Fibroblast of upper back skin (primary cell): Measurements from ENCODE around the gene CIRBP.

Source experiments
- DNase-seq: peaks from one replicate; pipeline ENCODE4 v3.0.0-alpha.2; 2013

Gene CIRBP

GRCh38 chr19:1257475-1258162, 11.5 kb upstream of the CIRBP start:
- DNase-seq = no peak

- no peak for DNase-seq
These were observed 11.0 kb upstream of the CIRBP start for GRCh38 chr19:1258163-1258492.

GRCh38 chr19:1258707-1259205, 10.4 kb upstream of the CIRBP start:
- no peak for DNase-seq

DNA sequence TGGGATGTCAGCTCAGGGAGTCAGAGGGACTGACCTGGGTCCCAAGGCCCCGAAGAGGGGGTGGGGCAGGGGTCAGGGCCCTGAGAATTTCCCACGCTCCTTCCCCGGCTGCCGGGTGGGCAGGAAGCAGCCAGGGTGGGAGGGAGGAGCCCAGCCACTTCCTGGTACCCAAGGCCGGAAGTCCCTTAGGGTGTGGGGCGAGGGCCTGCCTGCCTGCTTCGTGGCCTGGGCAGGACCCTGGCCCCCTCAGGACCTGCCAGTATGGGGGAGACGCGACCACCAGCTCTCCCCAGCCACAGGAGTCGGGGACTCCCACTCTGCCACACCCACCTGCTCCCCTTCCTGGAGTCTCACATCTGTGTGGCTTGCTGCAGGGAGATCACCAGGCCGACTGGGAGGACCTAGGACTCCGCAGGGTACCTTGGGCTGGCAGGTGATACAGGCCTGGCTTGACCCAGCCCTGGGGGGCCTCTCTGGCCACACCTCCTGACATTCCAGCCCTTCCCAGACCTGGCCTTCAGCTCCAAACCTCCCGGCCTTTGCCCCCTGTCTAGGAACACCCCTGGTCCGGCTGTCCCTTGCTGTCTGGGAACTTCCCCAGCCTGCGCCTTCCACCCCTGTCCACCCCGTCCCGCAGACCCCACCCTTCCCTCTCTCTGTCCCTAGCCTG, 9.8 kb upstream of the CIRBP start:
- peak; percentile 50 for DNase-seq

DNA sequence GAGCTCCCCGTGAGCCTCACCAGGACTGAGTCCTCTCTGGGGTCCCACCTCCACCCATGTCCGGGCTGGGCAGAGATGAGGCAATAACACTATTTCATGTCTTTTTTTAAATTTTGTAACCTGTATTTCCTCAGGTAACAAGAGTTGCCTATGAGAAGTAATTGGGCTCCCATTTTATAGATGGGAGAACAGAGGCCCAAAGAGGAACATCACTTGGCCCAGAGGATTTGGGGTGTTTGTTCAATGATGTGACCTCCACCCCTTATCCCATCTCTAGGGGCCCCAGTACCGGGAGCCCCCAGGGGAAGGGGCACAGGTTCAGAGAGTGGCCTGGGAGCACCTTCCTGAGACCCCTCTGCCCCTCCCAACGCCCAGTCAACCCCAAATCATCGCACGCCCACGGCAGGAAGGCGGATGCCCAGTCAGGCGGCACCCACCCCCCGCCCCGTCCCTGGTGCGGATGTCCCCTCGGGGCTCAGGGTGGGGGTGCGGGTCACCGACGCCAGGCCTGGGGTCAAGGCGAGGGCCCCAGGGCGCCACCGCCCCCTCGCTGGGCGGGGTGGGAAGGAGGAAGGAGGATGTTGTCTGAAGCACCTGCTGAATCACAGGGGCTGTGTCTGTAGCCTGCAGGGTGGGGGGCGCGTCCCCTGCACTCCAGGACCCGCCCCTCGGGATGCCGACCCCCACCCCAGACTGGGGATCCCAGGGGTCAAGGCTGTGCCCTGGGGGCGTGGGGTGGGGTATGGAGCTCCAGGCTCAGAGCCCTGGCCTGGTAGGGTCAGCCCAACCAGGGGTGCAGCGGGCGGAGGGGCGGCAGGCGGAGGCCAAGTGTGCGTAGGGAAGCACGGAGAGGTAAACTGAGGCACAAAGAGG, 9.0 kb upstream of the CIRBP start:
- no peak for DNase-seq

GRCh38 chr19:1260749-1261537, 8.2 kb upstream of the CIRBP start:
- peak; percentile 96 for DNase-seq

- no peak for DNase-seq
These were observed 7.7 kb upstream of the CIRBP start for GRCh38 chr19:1261538-1261797.

DNA sequence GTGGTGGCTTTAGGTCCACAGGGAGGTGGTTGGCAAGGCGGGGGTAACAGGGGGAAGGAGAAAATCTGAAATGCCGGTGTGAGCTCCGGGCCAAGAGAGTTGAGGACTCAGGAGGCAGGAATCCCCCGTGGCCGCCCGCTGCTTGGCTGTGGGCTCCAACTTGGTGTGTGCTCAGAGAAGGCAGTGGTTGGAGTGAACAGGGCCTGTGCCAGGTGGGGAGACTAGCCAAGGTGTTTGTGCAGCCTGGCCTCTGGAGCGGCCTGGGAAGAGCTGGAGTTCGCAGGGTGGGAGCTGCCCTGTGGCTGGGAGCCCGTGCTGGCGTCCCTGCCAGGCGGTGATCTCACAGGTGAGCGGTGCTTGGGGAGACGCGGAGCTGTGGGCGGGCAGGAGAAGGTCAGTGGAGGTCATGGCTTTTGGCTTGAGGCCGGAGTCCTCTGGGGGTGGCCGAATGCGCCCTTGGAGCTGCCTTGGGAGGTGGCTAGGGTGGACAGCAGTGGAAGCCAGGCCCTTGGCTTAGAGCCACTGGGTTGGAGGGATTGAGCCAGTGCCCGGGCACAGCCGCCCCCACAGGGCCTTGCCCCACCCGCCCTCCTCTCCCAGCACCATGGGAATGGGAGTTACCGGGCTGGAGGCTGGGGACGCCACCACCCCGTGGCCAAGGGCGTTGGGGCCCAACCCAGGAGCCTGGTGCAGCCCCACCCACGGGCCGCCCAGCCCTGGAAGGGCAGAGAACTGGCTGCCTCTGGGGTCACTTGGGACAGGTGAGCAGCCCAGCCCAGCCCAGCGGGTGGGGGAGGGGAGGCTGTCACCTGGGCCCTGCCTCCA, 7.1 kb upstream of the CIRBP start:
- DNase-seq = no peak

DNA sequence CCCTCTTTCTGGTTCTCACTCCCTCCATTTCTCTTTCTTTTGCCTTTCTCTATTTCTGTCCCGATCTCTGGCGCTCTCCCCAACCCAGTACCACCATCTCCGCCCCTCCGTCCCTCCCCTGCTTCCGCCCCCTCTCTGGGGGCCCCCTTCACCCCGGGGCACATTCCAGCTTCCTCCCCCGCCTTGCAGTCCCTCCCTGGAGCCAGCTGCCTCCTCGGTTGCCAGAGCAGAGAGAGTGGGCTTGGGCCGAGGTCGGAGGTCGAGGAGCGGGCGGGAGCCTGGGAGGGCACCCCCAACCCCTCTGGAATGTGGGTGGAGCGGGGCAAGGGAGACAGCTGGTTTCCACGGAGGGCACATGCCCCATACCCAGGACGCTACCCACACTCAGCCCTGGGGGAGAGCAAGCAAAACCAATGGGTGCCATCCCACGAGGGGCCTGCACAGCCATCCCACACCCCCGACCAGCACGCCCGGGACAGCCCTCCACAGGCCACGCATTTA, 6.5 kb upstream of the CIRBP start:
- no peak for DNase-seq

- no peak for DNase-seq
These were observed 5.9 kb upstream of the CIRBP start for GRCh38 chr19:1263188-1263587.

DNA sequence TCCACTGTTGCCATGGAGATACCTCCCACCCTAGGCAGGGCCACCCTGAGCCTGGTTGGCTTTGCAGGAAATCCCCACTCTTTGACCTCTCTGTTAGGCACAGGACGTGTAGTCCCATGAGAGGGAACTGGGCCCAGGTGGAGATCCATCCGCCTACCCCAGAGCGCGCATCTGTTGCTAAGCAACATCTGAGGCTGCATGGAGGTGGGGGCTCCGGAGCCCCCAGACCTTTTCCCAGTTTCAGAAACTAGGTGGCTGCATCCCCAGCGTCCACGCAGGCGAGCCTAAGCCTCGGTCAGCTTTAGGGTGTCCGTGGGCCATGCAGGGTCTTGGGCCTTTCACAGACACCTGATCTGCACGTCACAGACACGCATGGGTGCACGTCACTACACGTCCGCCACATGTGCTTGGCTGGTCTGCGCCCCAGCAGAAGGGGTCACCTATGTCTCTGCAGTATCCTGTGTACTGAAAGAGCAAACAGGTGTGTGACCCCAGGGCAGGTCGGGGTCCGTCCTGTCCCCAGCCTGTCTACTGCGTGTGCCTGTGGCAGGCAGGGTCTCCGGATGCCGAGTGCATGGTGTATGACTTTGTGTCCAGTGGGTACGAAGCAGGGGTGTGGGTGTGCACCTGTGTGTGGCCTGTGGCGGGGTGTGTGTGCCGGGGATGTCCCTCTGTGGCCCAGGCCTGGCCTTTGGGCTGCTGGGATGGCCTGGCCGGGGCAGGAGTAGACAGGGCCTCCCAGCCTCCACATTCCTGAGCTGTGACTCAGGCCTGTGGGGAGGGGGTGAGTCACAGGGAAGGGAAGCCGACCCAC, 4.1 kb upstream of the CIRBP start:
- peak; percentile 88 for DNase-seq

DNA sequence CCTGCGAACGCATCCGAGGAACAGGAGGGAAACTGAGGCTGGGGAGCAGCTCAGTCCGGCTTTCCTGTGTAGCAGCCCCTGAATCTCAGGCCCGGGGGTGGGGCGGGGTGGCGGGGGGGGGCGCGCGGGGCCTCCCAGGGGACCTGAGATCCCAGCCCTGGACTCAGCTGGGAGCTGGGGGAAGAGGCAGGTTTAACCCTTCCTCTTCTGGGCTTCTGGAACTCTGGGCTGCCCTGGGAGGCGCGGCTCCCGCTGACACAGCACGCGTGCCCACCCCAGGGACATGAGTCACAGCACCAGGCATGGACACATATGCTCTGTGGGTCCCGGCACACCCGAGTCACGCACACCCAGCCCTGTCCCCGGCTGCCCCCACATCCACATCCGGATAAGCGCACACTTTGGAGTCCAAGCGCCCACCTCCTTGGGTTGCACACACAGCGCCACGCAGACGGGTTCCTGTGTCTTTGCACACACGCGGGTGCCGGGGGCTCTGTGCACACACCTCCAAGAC, 3.5 kb upstream of the CIRBP start:
- peak; percentile 81 for DNase-seq

DNA sequence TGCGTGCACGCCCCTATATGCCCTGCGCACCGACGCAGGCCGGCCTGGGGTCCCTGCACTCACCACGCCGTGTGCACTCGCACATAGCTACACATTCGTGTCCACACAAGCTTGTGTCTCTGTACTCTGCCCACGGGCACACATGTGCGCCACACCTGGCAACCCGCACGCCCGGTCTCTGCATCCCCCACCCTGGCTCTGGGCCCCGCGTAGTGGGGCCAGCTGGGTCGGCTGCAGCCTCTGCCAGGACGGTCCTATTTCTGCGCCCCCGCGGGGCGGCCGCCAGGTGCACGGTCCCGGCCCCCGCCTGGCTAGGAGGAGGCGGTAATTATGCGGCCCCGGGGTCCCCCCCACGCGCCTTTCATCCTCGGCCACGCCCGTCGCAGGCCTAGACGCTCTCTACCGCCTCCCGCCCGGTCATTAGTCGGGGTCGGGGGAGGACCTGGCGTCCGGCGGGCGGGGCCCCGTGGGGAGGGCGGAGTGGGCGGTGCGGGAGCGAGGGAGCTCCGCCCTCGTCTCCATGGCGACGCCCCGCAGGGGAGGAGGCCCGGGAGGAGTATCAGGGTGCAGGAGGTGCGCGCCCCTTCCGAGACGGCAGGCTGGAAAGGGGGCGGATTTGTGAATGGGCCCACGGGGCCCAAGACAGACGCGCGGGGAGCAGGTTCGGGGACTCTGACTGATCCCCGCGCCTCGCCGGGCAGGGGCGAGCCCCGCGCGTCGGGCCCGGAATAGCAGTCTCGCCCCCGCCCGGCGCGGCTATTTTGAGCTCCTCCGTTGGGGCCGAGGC, 2.8 kb upstream of the CIRBP start:
- peak; percentile 82 for DNase-seq

DNA sequence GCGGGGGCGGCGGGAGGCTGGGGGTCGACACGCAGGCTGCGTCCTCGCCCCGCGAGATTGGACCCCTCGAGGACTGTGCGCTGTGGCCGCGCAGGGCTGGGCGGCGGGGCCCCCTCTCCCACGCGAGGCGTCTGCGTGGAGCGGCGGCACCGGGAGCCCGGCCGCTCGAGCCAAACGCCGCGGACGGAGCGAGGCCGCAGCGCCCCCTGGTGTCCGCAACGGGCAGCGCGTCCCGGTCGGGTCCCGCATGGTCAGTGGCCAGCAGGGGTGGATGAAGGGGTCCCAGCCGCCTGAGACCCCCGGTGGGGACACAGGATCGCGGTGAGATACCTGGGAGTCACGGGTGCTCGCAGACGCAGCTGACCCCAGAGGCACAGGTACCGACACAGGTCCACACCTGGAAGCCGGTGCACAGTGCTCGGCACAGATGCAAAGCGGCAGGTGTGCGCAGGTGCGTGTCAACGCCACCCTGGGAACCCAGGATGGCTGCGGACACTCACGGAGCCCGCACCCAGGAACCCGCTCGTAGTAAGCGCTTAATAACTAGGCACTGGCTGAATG, 2.1 kb upstream of the CIRBP start:
- DNase-seq = no peak

DNA sequence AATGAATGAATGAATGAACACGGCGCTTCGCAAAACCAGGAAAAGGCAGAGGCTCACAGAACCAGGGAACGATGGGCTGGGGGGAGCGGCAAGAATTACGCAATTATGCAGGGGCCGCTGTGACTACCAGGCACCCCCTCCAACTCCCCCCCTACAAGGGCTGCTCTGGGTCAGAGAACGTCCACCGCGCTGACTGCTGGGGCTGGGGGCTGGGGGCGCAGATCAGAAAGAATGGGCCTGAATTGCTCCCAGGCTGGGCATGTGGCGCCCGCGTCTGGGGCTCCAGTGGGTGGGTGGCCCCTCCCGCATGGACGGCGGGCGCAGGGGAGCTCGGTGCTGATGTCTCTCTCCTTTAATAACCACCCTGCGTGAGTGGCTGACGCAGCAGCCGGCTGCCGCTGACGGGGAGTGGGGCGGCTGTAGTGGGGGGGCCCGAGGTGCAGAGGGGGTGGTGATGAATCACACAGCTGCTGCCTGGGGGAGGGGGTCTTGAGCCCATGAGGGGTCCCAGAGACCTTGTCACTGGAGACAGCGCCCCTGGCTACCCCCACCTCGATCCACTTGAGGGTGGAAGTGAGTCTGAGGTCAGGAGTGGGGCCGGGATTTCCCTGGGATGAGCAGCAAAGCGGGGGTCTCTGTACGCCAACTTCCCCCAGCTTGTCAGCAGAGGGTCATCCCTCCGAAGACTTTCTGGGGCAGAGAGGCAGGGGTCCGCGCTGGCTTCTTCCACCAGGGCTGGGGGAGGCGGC, 1.5 kb upstream of the CIRBP start:
- no peak for DNase-seq

DNA sequence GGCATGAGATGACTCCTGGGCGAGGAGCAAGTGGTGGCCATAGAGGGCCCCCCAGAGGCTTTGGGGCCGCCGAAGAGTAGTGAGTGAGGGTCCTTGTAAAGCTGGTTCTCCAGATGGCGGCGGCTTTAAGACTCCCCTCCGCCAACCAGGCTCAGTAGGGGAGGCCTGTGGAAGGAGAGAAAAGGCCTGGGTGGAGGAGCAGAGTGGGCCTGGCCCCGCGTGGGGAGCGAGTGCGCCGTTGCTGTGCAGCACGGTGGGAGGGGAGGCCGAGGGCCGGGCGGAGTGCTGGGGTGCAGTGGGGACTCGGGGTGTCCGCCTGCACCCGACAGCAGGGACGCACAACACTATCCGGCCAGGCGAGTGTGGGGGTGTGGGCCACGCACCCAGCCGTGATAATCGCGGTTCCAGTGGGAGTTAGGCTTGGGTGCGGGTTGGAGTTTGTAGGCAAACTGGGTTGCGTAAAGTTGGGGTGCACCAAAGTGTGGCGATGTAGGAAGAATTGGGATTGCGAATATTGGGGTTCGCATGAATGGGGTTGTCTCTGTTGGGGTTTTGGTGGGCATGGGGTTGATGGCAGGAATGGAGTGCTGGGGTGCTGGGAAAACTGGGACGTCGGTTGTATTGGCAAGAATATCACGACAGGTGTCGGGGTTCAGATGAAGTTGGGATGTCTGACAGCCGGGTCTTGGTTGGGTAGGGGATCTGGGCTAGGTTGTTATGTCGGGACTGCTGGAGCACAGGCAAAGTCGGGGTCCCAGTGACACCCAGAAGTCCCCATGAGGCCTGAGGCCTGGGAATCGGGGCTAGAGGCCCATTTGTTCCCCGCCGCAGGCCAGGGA, 687 bp upstream of the CIRBP start:
- DNase-seq = no peak

GRCh38 chr19:1269478-1270212, 513 bp downstream of the CIRBP start:
- DNase-seq = peak; percentile 83
